LNCaP clone FGC (cell line): Measurements from ENCODE around the gene MASTL.
"Not testable (repeated sequence)": the region's sequence is repeated elsewhere in the genome, so short reads cannot be mapped to it uniquely, and the experiment has no call there.

Source experiments
- DNase-seq: peaks from one replicate; pipeline ENCODE4 v3.0.0-alpha.2; 2011; ENCODE audit warnings: low read depth
- H3K4me3 ChIP-seq: 2 replicates; pipeline ENCODE4 v1.5.1; 2011; ENCODE audit warnings: mild to moderate bottlenecking, low read depth, low read length, control low read depth
- CTCF ChIP-seq: IDR thresholded peaks from 2 replicates; pipeline ENCODE4 v1.5.1; 2012; ENCODE audit warnings: mild to moderate bottlenecking; ENCODE audit not compliant: control insufficient read depth, insufficient read depth; ENCODE audit errors: extremely low read depth

The MASTL gene

GRCh38 chr10:27150261-27150660 is 4.9 kb upstream of the MASTL start:
- TF ChIP-seq CTCF: no peak
- no peak for DNase-seq
- no peak overlapping the region for H3K4me3 ChIP-seq

- no peak for DNase-seq
- H3K4me3 ChIP-seq: peak overlapping the region; percentile 89
- no peak for TF ChIP-seq CTCF
Observed at GRCh38 chr10:27152687-27153086, 2.5 kb upstream of the MASTL start.

GRCh38 chr10:27153329-27153728 is 1.8 kb upstream of the MASTL start:
- DNase-seq: no peak
- peak overlapping the region; percentile 89 for H3K4me3 ChIP-seq
- no peak for TF ChIP-seq CTCF

GRCh38 chr10:27153845-27154193 is 1.3 kb upstream of the MASTL start:
- TF ChIP-seq CTCF: no peak
- DNase-seq: no peak
- peak overlapping the region; percentile 89 for H3K4me3 ChIP-seq

GRCh38 chr10:27156566-27156965 is 1.4 kb downstream of the MASTL start:
- DNase-seq: not testable (repeated sequence)
- H3K4me3 ChIP-seq: peak overlapping the region; percentile 89

- no peak overlapping the region for H3K4me3 ChIP-seq
- no peak for TF ChIP-seq CTCF
- no peak for DNase-seq
Observed at GRCh38 chr10:27157150-27157549, 2.0 kb downstream of the MASTL start.

GRCh38 chr10:27158421-27158820 is 3.3 kb downstream of the MASTL start:
- no peak overlapping the region for H3K4me3 ChIP-seq
- DNase-seq: no peak

More at GRCh38 chr10:27158421-27158820, 3.3 kb downstream of the MASTL start:
- no peak for TF ChIP-seq CTCF
